Activated T-helper 17 cell treated with anti-CD3 and anti-CD28 coated beads, Interleukin-2, amount 50 U/mL, for 72 hours (primary cell): ENCODE data around the gene KLHL42. TPM values are rescaled to one million over a fixed set of nuclear protein-coding genes. Genes with fewer than 3 reads are reported as not detected.
"Not testable (repeated sequence)": the region's sequence is repeated elsewhere in the genome, so short reads cannot be mapped to it uniquely, and the experiment has no call there.

Source experiments
- ATAC-seq: fragments of 150-1000 bp; cut with Tn5 transposase; replicated peaks from 2 replicates; pipeline ENCODE4 v1.10.0; 2021; ENCODE audit warnings: mild to moderate bottlenecking, moderate library complexity
- H3K27ac Mint-ChIP-seq: one replicate; pipeline ENCODE4 v1.8.0; 2022; ENCODE audit warnings: mixed read lengths
- H3K27me3 Mint-ChIP-seq: one replicate; pipeline ENCODE4 v1.8.0; 2022; ENCODE audit warnings: mixed read lengths
- H3K36me3 Mint-ChIP-seq: one replicate; pipeline ENCODE4 v1.8.0; 2022; ENCODE audit warnings: low read depth, mild to moderate bottlenecking, mixed read lengths
- H3K4me1 Mint-ChIP-seq: one replicate; pipeline ENCODE4 v1.8.0; 2022; ENCODE audit warnings: mixed read lengths
- H3K4me3 Mint-ChIP-seq: one replicate; pipeline ENCODE4 v1.8.0; 2022; ENCODE audit warnings: mild to moderate bottlenecking, mixed read lengths
- H3K9me3 Mint-ChIP-seq: one replicate; pipeline ENCODE4 v1.8.0; 2022; ENCODE audit warnings: mixed read lengths
- total RNA-seq, 2 donors: library from RNA; stranded (reverse); gene quantifications; one replicate each; pipeline ENCODE4 v1.2.3, GENCODE V29; 2022

The KLHL42 gene
- total RNA-seq = 10 to 100 TPM in 1 of 2 donors, 1 to 10 TPM in 1; 9.6 to 12.2 TPM

- H3K27me3 Mint-ChIP-seq = no peaks in the 10 kb centered on the region
- peak within 1 kb of the TSS; percentile 82 for H3K4me3 Mint-ChIP-seq
- ATAC-seq = peak; percentile 89
- peaks cover 27% of the 10 kb centered on the region for H3K4me1 Mint-ChIP-seq
- no peaks in the 10 kb centered on the region for H3K9me3 Mint-ChIP-seq
- H3K36me3 Mint-ChIP-seq = peaks cover 20% of the 10 kb centered on the region
- H3K27ac Mint-ChIP-seq = peak within 1 kb of the TSS; percentile 47
Measured at GRCh38 chr12:27779920-27780611, at the start of gene KLHL42, which contains the start of gene MANSC4. Gene KLHL42 (plus strand): TSS chr12:27780233. CDS start chr12:27780331, 98 bp downstream. Gene MANSC4 (minus strand): TSS chr12:27780236. CDS start chr12:27771276, 8,960 bp downstream.

DNA sequence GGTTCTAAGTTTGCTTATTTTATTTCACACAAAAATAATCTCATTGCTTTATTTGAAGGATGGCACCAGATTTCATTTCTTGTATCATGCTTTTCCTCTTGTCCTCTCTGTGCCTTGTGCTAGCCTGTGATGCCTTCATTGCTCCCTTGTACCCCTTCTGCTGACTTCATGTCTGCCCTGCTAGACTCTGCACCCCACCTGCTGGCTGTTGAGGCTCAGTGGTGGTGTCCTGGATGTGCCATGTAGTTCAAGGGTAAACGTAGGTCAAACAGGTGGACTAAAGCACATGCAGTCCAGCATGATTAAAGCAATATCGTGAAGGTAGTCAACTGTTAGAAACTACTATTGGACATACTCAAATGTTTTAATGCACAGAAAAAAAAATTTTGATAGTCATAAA, 47.8 kb upstream of the KLHL42 start:
- ATAC-seq = no peak
- Mint-ChIP-seq H3K36me3 (peaks cover 93% of the 10 kb centered on the region), H3K4me3 (no peak overlapping the region), H3K27me3 (no peaks in the 10 kb centered on the region), H3K9me3 (no peaks in the 10 kb centered on the region), H3K4me1 (no peaks in the 10 kb centered on the region), H3K27ac (peak overlapping the region; percentile 8)

DNA sequence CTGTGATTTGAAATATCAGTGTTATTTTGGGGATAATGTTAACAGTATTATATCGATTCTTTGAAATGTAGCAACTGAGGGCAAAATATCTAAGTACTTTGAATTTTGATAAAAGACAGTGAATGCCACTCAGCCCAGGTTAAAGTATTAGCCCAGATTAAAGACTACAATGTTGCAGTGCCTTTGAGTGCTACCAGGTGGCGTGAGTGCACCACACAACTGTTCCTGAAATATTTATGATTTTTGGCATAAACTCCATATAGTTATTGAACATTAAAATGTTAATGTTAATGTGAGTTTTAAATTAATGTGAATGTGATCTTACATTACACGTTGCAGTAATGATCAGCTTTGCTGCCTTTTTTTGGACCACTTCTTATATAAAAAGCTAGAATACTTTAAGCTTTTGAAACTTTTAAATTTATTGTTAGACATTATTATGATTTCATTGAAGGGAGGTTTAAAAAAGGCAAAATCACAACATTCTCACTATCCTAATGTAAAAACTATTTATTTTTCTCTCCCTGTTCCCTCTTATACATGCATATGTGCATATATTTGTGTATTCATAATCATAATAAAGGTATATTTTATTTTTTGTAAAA, 46.9 kb upstream of the KLHL42 start:
- no peak for ATAC-seq
- Mint-ChIP-seq H3K9me3 (no peaks in the 10 kb centered on the region), H3K4me1 (no peaks in the 10 kb centered on the region), H3K36me3 (peaks cover 97% of the 10 kb centered on the region), H3K4me3 (no peak overlapping the region), H3K27me3 (no peaks in the 10 kb centered on the region), H3K27ac (no peak overlapping the region)

DNA sequence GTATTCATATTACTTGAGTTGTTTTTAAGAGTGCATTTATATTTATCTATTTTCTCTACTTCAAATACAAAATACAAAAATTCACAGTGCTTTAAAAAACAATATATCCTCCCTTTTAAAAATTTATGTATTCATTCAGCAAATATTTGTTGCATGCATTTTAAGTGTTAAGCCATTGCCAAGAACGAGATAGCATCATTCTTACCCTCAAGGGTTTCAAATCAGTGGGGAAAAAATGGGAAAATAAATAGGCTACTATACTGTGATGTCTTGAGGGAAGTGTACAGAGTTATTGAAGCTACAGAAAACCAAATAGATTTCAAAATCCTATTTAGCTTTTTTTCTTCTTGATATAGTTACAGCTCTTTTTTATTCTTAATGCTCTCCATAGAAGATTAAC, 46.2 kb upstream of the KLHL42 start:
- no peak for ATAC-seq
- Mint-ChIP-seq H3K27ac (no peak overlapping the region), H3K4me1 (no peaks in the 10 kb centered on the region), H3K27me3 (no peaks in the 10 kb centered on the region), H3K36me3 (peaks cover 97% of the 10 kb centered on the region), H3K4me3 (no peak overlapping the region), H3K9me3 (no peaks in the 10 kb centered on the region)

DNA sequence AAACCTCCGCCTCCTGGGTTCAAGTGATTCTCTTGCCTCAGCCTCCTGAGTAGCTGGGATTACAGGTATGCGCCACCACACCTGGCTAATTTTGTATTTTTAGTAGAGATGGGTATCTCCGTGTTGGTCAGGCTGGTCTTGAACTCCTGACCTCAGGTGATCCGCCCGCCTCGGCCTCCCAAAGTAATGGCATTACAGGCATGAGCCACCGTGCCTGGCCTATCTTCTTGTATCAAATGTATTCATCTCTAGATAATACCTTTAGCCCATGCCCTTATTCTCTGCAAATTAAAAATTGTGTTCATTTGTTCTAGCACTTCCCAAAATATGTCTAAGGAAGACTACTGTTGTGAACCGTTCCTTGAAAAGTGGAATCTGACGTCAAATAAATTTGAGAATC, 45.7 kb upstream of the KLHL42 start:
- not testable (repeated sequence) for H3K4me3 Mint-ChIP-seq, H3K27me3 Mint-ChIP-seq, H3K9me3 Mint-ChIP-seq, ATAC-seq, H3K4me1 Mint-ChIP-seq, H3K27ac Mint-ChIP-seq
- peaks cover 97% of the 10 kb centered on the region for H3K36me3 Mint-ChIP-seq

DNA sequence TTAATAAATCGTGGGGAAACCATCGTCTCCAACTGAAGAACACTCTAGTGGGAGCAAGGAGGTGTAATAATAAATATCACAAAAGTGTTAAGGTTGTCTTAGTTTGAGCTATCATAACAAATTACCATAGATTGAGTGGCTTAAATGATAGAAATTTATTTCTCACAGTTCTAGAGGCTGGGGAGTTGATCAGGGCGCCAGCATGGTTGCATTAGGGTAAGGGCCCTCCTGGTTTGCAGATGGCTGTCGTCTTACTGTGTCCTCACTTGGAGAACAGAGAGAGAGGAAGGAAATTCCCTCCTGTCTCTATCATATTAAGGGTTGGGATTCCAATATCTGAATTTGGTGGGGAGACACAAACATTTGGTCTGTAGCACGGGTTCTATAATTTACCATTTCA, 36.4 kb upstream of the KLHL42 start:
- ATAC-seq = no peak
- Mint-ChIP-seq H3K9me3 (no peaks in the 10 kb centered on the region), H3K27ac (no peak overlapping the region), H3K4me1 (no peaks in the 10 kb centered on the region), H3K36me3 (peaks cover 94% of the 10 kb centered on the region), H3K27me3 (no peaks in the 10 kb centered on the region), H3K4me3 (no peak overlapping the region)

DNA sequence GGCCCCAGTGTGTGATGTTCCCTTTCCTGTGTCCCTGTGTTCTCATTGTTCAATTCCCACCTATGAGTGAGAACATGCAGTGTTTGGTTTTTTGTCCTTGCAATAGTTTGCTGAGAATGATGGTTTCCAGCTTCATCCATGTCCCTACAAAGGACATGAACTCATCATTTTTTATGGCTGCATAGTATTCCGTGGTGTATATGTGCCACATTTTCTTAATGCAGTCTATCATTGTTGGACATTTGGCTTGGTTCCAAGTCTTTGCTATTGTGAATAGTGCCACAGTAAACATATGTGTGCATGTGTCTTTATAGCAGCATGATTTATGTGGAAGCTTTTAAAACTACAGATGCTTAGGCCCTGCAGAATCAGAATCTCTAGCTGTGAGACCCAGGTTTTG, 34.3 kb upstream of the KLHL42 start:
- H3K9me3 Mint-ChIP-seq, H3K4me3 Mint-ChIP-seq, H3K27ac Mint-ChIP-seq, H3K27me3 Mint-ChIP-seq, H3K4me1 Mint-ChIP-seq, ATAC-seq: not testable (repeated sequence)
- H3K36me3 Mint-ChIP-seq = peaks cover 78% of the 10 kb centered on the region

DNA sequence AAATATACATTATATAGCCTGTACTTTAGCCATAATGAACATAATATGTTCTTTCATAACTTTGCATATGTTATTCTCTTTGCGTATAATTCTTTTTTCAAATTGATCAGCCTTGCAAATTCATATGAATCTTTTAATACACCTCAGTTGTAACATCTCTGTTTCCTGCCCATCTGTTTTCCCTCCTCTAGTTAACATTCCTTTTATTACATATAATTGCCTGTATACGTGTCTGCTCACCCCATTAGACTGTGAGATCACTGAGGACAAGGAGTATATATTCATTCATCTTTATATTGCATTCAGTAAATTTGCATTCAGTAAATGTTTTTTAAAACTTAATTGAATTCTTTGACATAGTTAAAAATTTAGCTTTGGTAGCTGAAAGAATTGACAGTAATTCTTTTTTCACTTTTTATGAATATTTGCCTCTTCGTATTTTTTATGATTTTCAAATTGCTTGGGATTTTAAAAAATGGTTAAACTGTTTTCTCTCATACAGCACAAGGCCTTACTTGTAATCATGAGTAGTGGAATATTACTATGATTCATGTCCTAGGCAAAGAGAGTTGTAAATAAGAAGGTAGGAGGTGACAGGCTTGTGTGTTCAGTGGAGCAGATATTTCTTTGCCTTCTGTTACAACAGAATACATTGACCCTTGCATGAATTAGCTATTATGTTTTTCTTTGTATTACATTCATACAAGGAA, 32.8 kb upstream of the KLHL42 start:
- Mint-ChIP-seq H3K36me3 (peaks cover 63% of the 10 kb centered on the region), H3K27me3 (no peaks in the 10 kb centered on the region), H3K4me3 (no peak overlapping the region), H3K4me1 (no peaks in the 10 kb centered on the region), H3K9me3 (no peaks in the 10 kb centered on the region), H3K27ac (no peak overlapping the region)
- ATAC-seq = no peak

DNA sequence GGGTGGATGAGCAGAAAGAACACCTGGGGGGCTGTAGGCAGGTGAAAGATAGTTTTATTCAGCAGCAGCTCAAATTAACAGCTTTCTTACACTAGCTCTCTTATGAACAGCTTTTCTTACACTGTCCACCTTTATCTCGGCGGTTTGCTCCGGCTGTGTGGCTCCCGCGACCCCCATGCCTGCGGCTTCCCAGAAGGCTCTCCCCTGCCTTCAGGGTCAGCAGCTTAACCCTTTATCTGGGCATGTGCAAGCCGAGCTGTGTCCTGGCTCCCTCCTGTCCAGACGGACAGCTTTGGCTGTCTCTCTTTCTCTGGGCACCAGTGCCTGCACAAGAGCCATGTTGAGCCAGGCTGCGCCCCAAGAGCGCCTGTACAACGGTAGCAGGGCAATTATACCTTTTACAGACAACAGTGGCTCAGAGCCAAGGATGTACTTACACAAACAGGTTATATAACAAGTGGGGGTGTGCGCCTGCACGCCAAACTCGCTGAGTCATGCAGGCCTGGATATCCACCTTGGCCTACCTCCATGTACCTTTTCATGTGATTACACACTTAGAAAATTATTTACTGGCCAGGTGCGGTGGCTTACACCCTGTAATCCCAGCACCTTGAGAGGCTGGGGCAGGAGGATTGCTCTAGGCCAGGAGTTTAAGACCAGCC, 28.5 kb upstream of the KLHL42 start:
- Mint-ChIP-seq H3K9me3 (no peaks in the 10 kb centered on the region), H3K36me3 (peaks cover 55% of the 10 kb centered on the region), H3K27me3 (no peaks in the 10 kb centered on the region), H3K4me1 (no peaks in the 10 kb centered on the region), H3K27ac (no peak overlapping the region), H3K4me3 (no peak overlapping the region)
- ATAC-seq = no peak

GRCh38 chr12:27754795-27755194, 25.2 kb upstream of the KLHL42 start:
- Mint-ChIP-seq H3K27me3 (no peaks in the 10 kb centered on the region), H3K4me3 (no peak overlapping the region), H3K9me3 (no peaks in the 10 kb centered on the region), H3K36me3 (peaks cover 40% of the 10 kb centered on the region), H3K27ac (no peak overlapping the region), H3K4me1 (no peaks in the 10 kb centered on the region)
- ATAC-seq = no peak

- Mint-ChIP-seq H3K27me3 (no peaks in the 10 kb centered on the region), H3K4me1 (no peaks in the 10 kb centered on the region), H3K9me3 (no peaks in the 10 kb centered on the region), H3K27ac (no peak overlapping the region), H3K4me3 (no peak overlapping the region), H3K36me3 (peaks cover 44% of the 10 kb centered on the region)
- ATAC-seq = no peak
Measured at GRCh38 chr12:27756670-27757195, 23.3 kb upstream of the KLHL42 start.

DNA sequence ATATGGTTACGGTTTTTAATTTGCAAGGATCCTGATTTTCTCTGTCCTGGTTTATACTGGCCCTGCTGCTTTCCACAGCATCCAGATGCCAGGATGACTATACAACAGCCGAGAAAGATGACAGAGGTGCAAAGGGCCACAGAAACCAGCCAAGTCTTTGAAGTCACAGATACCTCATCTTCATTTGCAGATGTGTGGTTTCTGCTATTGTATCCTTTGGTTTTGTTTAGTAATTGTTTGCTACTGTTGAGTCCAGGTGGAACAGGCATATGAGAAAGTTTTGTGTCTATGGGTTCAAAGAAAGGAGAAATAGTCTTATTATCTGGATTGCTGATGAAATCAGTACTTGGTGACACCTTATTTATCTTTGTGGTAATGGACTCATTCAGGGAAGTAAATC, 17.3 kb upstream of the KLHL42 start:
- Mint-ChIP-seq H3K4me3 (no peak overlapping the region), H3K36me3 (peaks cover 7% of the 10 kb centered on the region), H3K27ac (peak overlapping the region; percentile 54), H3K27me3 (no peaks in the 10 kb centered on the region), H3K4me1 (no peaks in the 10 kb centered on the region), H3K9me3 (no peaks in the 10 kb centered on the region)
- peak; percentile 92 for ATAC-seq

DNA sequence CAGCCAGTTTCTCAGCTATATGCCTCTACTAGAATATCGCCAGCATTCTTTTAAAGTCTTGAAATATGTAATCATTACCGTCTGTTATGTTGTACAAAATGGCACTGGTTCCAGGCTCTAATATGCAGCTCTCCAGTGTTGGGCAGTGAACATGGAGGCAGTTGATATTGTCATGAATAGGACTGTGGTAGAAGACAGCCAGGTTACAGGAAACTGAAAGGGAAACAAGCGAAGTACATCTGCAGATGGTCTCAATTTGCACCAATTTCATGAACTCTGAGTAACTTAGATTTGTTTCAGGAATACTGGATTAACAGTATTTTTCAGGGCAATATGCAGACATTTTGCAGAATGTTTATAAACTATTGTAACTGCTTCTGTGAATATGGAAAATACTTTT, 13.4 kb upstream of the KLHL42 start:
- Mint-ChIP-seq H3K36me3 (peaks cover 5% of the 10 kb centered on the region), H3K4me1 (no peaks in the 10 kb centered on the region), H3K9me3 (no peaks in the 10 kb centered on the region), H3K4me3 (no peak overlapping the region), H3K27me3 (no peaks in the 10 kb centered on the region), H3K27ac (no peak overlapping the region)
- no peak for ATAC-seq

DNA sequence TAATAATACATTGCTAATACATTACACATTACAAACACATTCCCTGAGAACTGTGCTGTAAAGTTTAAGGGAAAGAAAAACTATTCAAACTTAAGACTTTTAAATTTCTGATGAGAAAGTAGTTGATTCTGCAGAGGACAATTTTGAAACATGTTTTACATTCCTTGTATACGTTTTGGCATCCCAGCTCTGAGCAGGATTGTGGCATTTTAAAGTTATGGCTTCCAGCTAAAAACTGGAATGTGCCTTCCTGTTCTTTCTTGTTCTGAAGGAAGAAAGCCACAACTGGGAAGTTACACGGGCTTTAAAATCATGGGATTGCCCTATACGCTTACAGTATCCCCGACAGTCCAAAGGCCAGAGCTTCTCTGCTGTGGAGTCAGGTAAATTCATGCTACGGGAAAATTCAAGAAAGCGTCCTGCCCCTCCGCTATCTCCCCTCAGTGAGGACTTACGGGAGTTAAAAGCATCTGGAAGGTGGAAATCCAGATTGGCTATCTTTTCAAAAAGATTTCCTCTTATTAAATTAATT, 10.8 kb upstream of the KLHL42 start:
- no peaks in the 10 kb centered on the region for H3K4me1 Mint-ChIP-seq
- no peaks in the 10 kb centered on the region for H3K27me3 Mint-ChIP-seq
- H3K9me3 Mint-ChIP-seq = no peaks in the 10 kb centered on the region
- no peak overlapping the region for H3K4me3 Mint-ChIP-seq
- no peak for ATAC-seq
- no peaks in the 10 kb centered on the region for H3K36me3 Mint-ChIP-seq
- no peak overlapping the region for H3K27ac Mint-ChIP-seq
